Cerebellar cortex (tissue), 1 donor: ENCODE data around the gene LSM2.

Experiments
- DNase-seq: peaks from one replicate; pipeline ENCODE4 v3.0.0-alpha.2; 2015; ENCODE audit warnings: low spot score

LSM2 gene

DNA sequence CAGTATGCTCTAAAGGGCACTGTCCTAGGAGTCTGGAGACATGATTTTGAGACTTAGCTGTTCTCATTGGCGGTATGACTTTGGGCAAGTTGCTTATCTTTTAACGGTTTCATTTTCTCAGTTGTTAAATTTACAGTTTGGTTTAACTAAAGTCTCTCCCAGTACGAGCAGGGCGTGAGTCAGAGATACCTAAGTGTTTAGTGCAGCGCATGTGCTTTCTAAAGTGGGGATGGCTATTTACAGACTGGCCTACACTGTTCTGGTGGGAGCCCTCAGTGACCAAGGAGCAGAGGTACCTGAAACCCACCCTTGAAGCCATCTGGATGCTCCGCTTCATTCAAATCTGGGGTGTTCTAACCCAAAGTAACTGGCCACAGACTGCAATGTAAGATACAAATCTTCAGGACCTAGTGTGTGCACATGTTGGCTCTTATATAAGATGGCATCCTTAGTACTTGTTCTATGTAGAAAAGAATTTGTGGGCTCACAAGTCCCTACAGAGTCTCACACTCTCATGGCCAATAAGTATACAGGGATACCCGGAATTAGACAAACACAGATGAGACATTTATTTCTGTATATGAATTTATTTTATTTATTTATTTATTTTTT, 56.2 kb downstream of the LSM2 start:
- DNase-seq = no peak

- DNase-seq = no peak
These were observed 57.3 kb downstream of the LSM2 start for GRCh38 chr6:31749301-31750036.
